Measurements from ENCODE around the gene GOLGA7B.

The GOLGA7B gene

GRCh38 chr10:97818572-97818971 lies 31.1 kb upstream of the GOLGA7B start:
- Histone ChIP-seq H3K4me3 (ENCODE audit: low read depth, low read length) (no peak overlapping the region), H3K9me3 (ENCODE audit: severe bottlenecking) (no peaks in the 10 kb centered on the region), H3K27ac (no peak overlapping the region), H3K27me3 (ENCODE audit: insufficient read depth, low read depth, severe bottlenecking) (no peaks in the 10 kb centered on the region), H3K36me3 (no peaks in the 10 kb centered on the region)
- no peak for TF ChIP-seq CTCF (IDR thresholded peaks at IDR 0.05; ENCODE audit: low read depth, low read length)
- DNase-seq, result no peak

GRCh38 chr10:97820096-97820704 lies 29.4 kb upstream of the GOLGA7B start:
- no peaks in the 10 kb centered on the region for H3K36me3 ChIP-seq
- no peaks in the 10 kb centered on the region for H3K9me3 ChIP-seq (ENCODE audit: severe bottlenecking)
- no peak overlapping the region for H3K4me3 ChIP-seq (ENCODE audit: low read depth, low read length)
- no peaks in the 10 kb centered on the region for H3K27me3 ChIP-seq (ENCODE audit: insufficient read depth, low read depth, severe bottlenecking)
- no peak for DNase-seq
- H3K27ac ChIP-seq, result no peak overlapping the region
- TF ChIP-seq CTCF (IDR thresholded peaks at IDR 0.05; ENCODE audit: low read depth, low read length), result no peak

- no peak for TF ChIP-seq CTCF (IDR thresholded peaks at IDR 0.05; ENCODE audit: low read depth, low read length)
- Histone ChIP-seq H3K9me3 (ENCODE audit: severe bottlenecking) (no peaks in the 10 kb centered on the region), H3K27ac (no peak overlapping the region), H3K27me3 (ENCODE audit: insufficient read depth, low read depth, severe bottlenecking) (no peaks in the 10 kb centered on the region), H3K36me3 (no peaks in the 10 kb centered on the region), H3K4me3 (ENCODE audit: low read depth, low read length) (no peak overlapping the region)
- no peak for DNase-seq
Measured at GRCh38 chr10:97821308-97822038, 28.2 kb upstream of the GOLGA7B start.

GRCh38 chr10:97822261-97822687 lies 27.4 kb upstream of the GOLGA7B start:
- no peak for TF ChIP-seq CTCF (IDR thresholded peaks at IDR 0.05; ENCODE audit: low read depth, low read length)
- Histone ChIP-seq H3K36me3 (no peaks in the 10 kb centered on the region), H3K9me3 (ENCODE audit: severe bottlenecking) (no peaks in the 10 kb centered on the region), H3K27me3 (ENCODE audit: insufficient read depth, low read depth, severe bottlenecking) (no peaks in the 10 kb centered on the region), H3K4me3 (ENCODE audit: low read depth, low read length) (no peak overlapping the region), H3K27ac (no peak overlapping the region)
- DNase-seq, result no peak

- Histone ChIP-seq H3K36me3 (no peaks in the 10 kb centered on the region), H3K27ac (no peak overlapping the region), H3K9me3 (ENCODE audit: severe bottlenecking) (no peaks in the 10 kb centered on the region), H3K27me3 (ENCODE audit: insufficient read depth, low read depth, severe bottlenecking) (no peaks in the 10 kb centered on the region), H3K4me3 (ENCODE audit: low read depth, low read length) (no peak overlapping the region)
- no peak for TF ChIP-seq CTCF (IDR thresholded peaks at IDR 0.05; ENCODE audit: low read depth, low read length)
- DNase-seq, result no peak
Measured at GRCh38 chr10:97823734-97824133, 25.9 kb upstream of the GOLGA7B start.
